Hematopoietic multipotent progenitor cell treated with erythropoietin and hydrocortisone succinate and interleukin-3 and kit ligand, for 4 days (in vitro differentiated cells): ENCODE data around the gene IDH3G.
"Not testable (repeated sequence)": the region's sequence is repeated elsewhere in the genome, so short reads cannot be mapped to it uniquely, and the experiment has no call there.

ENCODE experiments used
- DNase-seq: peaks from one replicate; pipeline ENCODE4 v3.0.0-alpha.2; 2015

IDH3G gene

DNA sequence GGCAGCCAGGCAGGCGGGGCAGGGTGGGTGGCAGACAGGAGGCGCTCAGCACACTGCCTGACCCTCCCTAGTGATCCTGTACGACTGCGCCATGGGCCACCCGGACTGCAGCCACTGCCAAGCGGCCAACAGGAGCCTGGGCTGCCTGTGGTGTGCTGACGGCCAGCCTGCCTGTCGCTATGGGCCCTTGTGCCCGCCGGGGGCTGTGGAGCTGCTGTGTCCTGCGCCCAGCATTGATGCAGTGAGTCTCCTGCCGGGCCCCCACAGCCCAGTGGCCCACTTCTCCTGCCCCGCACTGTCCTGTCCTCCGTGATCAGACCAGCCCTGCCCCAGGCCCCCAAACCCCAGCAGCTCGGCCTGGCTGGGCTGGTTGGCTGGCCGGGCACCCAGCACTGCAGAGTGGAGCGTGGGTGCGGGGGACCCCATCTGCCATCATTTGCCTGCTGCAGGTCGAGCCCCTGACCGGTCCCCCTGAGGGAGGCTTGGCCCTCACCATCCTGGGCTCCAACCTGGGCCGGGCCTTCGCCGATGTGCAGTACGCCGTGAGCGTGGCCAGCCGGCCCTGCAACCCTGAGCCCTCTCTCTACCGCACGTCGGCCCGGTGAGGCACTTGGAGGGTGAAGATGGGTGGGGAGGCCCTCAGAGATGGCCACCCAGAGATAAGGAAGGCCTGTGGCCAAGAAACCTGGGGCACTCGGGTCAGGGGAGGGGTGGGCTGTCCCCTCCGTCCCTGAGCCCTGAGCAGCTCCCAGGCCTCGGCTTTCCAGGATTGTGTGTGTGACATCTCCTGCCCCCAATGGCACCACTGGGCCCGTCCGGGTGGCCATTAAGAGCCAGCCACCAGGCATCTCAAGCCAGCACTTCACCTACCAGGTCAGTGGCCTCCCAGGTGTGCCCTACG is 22.5 kb downstream of the IDH3G start:
- DNase-seq, result no peak

DNA sequence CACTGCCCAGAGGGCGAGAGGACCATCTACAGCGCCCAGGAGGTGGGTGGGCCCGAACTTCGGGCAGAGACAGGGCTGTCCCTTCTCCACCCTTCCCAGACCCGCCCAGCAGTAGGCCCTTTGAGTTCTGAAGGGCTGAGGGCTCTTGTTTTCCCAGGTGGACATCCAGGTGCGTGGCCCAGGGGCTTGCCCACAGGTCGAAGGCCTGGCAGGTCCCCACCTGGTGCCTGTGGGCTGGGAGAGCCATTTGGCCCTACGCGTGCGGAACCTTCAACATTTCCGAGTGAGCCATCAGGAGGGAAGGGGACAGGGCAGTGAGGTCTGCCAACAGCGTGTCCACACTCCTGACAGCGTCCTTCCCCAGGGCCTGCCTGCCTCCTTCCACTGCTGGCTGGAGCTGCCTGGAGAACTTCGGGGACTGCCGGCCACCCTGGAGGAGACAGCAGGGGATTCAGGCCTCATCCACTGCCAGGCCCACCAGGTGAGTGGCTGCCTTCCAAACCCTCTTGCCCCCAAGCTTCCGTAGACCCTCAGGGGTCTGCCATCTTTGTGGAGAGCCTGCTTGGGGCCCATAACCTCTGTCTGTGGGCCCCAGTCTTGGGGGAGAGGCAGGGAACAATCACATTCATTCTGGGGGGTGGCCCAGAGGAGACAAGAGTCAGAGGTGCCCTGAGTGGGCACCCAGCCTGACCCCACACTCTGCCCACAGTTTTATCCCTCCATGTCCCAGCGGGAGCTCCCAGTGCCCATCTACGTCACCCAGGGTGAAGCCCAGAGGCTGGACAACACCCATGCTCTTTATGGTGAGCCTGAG is 23.4 kb downstream of the IDH3G start:
- no peak for DNase-seq

DNA sequence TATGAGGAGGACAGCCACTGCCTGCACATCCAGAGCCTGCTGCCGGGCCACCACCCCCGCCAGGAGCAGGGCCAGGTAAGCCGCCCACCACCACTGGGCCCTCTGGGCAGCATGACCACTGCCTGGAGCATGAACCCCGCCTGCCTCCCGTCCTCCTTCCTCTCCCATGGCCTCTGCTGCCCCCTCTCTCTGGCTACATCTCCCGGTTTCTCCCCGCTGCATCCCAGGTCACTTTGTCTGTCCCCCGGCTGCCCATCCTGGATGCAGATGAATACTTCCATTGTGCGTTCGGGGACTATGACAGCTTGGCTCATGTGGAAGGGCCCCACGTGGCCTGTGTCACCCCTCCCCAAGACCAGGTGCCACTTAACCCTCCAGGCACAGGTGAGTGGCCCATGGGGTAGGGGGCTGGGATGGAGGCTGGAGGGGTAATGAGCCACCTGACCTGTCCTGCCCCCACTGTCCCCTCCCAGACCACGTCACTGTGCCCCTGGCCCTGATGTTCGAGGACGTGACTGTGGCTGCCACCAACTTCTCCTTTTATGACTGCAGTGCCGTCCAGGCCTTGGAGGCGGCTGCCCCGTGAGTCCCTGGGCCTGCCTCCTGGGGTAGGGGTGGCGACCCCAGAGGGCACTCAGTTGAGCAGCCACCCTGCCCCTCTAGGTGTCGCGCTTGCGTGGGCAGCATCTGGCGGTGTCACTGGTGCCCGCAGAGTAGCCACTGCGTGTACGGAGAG is 24.1 kb downstream of the IDH3G start:
- no peak for DNase-seq

DNA sequence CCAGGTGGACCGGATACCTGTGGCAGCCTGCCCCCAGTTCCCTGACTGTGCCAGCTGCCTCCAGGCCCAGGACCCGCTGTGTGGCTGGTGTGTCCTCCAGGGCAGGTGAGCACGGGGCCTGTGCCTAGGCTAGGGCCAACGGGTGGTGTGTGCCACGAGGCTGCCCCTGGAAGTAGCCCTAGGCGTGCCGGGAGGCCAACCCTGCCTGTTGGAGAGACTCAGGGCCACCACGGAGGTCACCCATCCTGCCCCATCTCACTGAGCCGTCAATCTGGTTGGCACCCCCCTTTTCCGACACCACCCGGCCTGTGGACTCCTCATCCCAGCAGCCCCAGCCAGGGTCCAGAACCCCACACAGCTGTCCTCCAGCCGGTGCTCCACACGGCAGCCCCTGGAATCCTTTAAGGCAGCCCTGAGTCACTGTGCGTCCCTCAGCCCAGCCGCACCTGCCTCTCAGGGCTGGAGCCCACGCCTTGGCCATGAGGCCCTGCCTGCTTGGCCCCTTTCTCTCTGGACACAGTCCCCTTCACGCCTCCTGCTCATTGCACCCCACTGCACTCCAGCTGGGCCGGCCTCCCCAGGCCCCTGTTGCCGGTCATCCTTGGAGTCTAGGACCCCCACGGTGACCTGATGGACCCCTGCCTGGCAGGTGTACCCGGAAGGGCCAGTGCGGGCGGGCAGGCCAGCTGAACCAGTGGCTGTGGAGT is 24.9 kb downstream of the IDH3G start:
- DNase-seq, result no peak

DNA sequence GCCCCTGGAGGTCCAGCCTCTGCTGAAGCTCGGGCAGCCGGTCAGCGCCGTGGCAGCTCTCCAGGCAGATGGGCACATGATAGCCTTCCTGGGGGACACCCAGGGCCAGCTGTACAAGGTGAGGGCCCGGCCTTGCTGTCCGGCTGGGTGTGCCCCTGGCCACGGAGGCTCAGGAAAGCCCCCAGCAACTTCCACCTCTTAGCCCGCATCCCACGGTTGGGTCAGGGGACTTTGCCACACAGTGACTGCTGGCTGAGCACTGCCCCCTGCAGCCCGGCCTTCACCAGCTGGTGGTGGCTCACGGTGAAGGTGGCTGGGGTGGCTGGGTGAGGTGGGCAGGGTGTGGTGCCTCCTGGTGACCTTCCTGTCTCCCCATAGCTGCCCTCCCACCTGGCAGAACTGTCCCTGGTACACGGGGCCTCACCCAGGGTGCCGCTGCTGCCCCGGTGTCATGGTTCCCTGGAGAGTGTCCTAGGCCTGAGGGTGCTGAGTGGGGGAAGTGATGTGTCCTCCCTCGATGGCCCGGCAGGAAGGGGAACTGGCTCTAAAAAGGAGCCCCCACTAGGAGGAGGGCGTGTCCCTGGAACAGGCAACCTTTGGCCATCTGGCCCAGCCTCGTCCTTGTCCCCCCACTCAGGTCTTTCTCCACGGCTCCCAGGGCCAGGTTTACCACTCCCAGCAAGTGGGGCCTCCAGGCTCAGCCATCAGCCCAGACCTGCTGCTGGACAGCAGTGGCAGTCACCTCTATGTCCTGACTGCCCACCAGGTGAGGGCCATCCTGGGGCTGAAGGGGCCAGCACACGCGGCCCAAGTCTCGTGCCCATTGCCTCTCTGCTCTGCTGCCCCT is 25.6 kb downstream of the IDH3G start:
- DNase-seq, result peak; percentile 26

DNA sequence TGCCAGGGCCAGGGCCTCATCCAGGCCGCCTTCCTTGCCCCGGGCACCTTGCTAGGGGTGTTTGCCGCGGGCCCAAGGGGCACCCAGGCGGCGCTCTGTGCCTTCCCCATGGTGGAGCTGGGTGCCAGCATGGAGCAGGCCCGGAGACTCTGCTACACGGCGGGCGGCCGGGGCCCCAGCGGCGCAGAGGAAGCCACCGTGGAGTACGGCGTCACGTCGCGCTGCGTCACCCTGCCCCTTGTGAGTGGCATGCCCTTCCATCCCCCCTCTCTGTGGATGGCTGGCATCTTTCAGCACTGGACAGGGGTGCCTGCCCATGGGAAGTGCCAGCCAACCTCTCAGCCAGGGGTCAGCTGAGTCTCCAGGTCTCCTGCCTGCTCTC is 26.5 kb downstream of the IDH3G start:
- no peak for DNase-seq

DNA sequence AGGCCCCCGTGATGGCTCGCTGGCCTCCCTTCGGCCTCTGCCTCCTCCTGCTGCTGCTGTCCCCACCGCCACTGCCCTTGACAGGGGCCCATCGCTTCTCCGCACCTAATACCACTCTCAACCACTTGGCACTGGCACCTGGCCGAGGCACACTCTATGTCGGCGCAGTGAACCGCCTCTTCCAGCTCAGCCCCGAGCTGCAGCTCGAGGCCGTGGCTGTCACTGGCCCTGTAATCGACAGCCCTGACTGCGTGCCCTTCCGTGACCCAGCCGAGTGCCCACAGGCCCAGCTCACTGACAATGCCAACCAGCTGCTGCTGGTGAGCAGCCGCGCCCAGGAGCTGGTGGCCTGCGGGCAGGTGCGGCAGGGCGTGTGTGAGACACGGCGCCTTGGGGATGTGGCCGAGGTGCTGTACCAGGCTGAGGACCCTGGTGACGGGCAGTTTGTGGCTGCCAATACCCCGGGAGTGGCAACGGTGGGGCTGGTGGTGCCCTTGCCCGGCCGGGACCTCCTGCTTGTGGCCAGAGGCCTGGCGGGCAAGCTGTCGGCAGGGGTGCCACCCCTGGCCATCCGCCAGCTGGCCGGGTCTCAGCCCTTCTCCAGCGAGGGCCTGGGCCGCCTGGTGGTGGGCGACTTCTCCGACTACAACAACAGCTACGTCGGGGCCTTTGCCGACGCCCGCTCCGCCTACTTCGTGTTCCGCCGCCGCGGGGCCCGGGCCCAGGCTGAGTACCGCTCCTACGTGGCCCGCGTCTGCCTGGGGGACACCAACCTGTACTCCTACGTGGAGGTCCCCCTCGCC is 27.1 kb downstream of the IDH3G start:
- no peak for DNase-seq

DNA sequence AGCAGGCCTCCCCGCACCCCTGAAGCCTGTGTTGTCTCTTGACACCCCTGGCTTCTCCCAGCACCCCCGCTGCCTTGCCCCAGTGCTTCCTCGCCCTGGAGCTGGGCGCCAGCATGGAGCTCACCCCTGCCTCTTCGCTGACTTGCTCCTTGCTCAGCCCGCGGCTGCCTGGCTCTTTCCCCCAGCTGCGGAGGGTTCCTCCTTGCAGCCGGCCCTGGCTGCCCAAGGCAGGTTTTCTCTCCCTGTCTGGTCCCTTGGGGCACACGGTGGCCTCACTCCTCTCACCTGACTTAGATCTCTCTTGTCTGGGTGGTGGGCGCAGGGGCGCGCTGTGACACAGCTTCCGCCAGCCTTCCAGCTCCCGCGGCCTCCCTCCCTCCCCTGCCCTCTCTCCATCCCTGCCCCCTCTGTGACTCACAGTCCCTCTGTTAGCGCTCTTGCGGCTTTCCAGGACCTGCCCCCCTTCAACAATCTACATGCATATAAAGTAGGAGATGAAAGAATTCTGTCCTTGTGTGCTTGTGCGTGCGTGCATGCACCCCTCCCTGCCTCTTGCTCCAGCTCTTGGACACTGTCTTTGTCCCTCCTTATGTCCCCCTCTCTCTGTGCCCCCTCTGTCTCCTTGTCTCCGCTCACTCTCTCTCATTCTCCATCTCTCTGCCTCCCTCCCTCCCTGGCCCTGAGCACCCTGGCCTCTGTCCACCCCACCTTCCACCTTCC is 27.9 kb downstream of the IDH3G start:
- DNase-seq, result peak; percentile 90

DNA sequence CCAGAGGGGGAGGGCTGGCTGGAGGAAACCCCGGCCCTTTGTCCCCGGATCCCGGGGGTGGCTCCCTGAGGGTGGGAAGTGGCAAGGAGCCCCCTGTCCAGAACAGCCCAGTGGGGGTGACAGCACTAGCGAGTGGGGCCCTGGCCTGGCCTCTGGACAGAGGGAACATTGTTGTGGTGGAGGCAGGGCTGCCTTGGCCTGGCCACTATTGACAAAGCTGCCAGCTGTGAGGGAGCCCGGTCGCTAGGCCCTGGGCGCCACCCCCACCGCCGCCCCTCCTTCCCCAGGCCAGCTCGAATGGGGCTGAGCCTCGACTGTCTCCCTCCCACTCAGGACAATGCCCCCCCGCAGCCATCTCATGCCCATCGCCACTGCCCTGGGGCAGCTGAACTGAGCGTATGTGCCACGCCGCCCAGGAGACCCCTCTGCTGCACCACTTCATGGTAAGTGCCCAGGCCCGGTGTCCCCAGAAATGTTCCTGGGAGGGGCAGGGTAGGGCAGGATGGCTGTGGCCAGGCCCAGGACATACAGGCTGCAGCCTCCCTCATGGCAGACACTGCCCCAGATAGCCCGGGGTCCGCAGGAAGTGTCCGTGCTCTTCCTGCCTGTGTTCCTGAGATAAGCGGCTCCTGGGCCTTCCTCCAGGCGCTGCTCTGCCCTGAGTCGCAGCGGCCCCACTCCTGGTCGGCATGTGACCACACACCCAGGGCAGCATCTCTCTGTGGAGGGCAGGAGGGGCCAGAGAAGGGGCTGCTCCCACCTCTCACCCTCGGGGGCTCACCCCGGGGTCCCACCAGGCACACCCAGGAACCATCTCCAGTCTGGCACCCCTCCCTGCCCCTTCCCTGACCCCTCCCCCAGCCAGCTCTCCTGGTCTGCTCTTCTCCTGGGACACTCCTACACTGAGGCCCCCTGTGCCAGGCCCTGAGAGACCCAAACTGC is 28.8 kb downstream of the IDH3G start:
- DNase-seq, result peak; percentile 83

DNA sequence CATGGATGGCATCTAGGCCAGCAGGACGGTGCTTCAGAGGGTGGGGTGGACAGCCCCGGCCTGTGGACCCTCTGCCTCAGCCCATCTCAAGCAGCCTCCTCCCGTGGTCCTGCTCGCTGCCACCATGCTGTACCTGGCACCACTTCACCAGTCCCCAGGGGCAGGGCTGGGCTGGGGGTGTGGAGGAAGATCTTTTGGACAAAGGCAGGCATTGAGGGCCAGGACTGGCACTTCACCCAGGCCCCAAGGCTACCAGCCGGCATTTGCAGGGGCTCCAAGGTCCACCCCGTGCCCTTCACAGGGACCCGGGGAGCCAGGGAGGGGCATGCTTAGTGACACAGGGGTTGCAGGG is 29.4 kb downstream of the IDH3G start:
- no peak for DNase-seq

DNA sequence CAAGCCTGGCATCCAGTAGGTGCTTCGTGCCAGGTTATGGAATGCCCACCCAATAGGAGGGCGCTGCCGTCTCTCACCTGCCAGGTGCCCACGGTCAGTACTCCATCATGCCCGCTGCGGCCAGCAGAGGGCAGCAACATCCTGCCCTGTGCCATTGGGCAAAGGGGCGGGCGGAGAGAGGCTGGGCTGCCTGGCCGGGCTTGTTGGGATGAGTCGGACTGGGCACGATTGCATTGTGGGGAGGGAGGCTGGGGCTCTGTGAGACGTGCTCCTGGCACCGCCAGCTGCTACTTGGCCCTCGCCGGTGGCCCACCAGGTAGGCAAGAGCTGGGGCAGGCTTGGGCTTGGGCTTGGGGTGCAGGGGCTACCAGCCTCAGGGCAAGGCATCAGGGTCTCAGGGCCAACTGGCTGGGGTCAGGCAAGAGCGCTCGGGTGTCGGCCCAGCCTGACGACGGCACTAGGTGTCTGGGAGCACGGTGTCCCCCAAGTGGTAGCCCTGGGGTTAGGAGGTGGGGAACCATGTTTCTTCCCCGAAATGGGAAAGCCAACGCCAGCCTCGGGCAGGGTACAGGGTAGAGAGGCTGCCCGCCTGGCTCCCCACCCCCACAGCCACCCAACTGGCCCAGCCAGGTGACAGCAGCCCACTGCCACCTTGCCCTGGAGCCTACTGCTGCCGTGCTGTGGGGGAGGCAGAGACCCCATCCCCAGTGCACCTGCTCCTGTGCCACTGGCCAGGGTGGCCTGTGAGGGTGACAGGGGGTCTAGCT is 30.0 kb downstream of the IDH3G start, which contains the start of gene PLXNB3:
PLXNB3 (plus strand) TSS at position 261 of the 767 bp plus-strand sequence. CDS start 1,287 bp downstream, outside the sequence.
- peak; percentile 84 for DNase-seq

DNA sequence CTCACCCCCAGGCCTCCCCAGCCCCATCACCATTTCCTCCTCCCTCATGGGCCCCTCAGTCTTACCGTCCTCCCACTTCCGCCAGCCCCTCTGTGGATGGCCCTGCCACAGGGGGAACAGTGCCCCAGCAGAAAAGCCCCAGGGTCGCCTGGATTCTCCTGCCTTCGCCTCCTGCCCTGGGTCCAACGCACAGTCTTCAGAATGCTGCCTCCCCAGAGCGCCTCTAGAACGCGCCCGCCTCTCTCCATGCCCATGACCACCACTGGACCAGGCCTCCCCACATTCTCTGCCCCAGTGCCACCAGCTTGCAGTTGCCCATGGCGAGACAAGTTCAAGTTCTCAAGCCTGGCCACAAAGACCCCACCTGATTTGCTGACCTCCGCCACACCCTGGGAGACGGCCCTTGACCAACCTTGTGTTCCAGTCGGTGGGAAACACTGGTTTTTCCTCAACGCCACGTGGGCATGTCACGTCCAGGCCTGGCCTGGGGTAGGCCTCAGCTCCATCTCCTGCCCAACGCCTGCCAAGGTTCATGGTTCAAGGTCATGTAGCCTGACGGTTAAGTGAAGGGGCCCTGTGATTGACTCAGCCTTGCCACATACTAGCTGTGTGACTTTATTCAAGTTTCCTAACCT is 30.8 kb downstream of the IDH3G start:
- no peak for DNase-seq

DNA sequence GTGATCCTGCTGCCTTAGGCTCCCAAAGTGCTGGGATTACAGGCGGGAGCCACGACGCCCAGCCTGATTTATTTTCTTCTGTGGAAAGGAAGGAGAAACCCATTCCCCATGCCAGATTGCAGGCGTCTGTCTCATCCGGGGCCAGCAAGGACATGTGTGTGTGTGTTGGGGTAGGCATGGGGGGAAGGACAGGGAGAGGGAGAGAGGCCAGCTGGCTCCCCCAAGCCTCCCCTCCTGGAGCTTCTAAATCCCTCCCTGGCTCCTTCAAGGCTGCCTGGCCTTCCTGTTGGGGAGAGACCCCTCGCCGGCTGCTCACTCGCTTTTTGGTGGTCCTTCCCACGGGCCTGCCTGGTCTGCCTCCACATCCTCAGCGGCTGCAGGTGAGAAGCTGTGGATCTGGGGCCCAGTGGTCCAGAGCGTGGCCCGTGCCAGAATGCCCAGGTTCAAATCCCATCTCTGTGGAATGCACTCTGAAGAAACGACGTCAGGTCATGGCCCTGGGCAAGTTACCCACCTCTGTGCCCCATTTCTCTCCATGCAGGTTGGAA is 31.5 kb downstream of the IDH3G start:
- no peak for DNase-seq

DNA sequence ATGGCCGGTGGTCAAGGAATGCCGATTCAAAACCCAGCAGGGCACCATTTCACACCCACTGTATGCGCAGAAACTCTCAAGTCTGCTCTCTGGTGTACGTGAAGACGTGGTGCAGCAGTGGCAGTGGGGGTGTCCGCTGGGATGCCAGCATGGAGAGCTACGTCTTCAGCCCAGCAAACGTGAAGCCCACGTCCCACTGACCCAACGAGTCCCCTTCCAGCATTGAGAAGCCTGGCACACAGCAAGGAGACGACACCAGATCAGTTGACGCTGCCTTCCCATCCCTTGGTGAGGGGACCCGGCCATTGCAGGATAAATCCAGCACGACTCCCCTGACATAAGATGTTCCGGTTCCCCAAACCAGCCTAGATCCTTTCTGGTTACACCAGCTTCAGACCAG is 32.3 kb downstream of the IDH3G start:
- no peak for DNase-seq

DNA sequence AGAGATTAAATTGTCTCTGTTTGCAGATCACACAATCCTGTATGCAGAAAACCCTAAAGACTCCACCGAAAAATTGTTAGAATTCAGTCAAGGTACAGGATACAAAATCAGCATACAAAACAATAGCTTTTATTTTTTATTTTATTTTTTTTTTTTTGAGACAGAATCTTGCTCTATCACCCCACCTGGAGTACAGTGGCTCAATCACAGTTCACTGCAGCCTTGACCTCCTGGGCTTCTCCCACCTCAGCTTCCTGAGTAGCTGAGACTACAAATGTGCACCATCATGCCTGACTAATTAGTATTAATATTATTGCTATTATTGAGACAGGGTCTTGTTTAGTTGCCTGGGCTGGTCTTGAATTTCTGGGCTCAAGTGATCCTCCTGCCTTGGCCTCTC is 39.0 kb downstream of the IDH3G start:
- DNase-seq, result no peak

DNA sequence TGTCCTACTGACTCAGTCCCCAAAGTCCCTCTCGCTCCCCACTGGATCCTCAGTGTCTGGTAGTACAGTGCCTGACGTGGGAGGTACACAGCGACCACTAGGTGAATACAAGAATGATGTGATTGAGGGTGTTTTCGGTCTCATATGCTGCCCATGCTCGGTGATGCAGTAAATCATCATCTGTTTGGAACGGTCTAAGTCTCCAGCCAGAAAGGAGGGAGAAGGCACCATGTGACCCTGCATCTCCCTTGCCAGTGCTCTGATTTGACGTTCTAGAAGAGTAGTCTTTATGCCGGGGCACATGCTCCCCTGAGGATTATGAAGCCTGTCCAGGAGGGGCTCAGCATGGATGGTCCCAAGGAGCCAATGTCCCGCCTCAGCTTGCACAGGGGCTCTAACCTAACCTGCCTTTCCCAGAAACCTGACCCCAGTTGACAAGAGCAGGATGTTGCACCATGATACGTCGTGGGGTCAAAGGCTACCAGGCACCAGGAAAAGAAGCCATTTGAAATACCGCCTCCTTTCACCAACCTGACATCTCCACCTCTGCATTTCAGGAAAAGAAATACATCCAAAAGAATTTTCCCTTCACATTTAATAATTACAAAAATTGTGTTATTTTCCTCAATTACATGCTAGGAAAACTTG is 43.9 kb downstream of the IDH3G start:
- DNase-seq, result no peak

DNA sequence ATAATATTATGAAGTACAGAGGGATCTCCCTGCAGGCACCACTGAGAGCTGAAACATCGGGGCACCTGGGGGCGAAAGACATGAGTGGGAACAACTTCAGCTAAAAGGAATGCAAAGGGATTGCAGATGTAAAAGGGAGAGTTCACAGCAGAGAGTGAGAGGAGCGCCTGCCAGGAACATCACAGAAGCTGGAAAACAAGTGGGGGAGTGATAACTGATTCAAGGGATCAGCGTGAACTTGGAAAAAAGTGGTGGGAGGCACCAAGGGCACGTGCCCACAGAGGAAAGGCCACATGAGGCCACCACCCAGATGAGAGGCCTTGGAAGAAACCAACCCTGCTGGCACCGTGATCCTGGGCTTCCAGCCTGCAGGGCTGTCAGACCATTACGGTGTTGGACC is 45.2 kb downstream of the IDH3G start:
- DNase-seq, result not testable (repeated sequence)
